RWPE2 (cell line): Measurements from ENCODE around the gene CLCN5.

Experiments
- ATAC-seq: fragments of 200-7000 bp; cut with Tn5 transposase; 3 replicates; pipeline ENCODE4 v1.9.1; 2021; ENCODE audit warnings: low read depth
- DNase-seq: peaks from one replicate; pipeline ENCODE4 v3.0.0-alpha.2; 2020; ENCODE audit warnings: low spot score
- H3K27ac ChIP-seq: fragments of 450-650 bp; 2 replicates; pipeline ENCODE4 v1.5.1; 2017; ENCODE audit warnings: mild to moderate bottlenecking; ENCODE audit not compliant: poor library complexity, severe bottlenecking
- H3K27me3 ChIP-seq: fragments of 250-450 bp; sonication (Bioruptor Pico); 2 replicates; pipeline ENCODE4 v1.5.1; 2021; ENCODE audit warnings: mild to moderate bottlenecking, moderate library complexity; ENCODE audit not compliant: insufficient read depth, poor library complexity, severe bottlenecking
- H3K36me3 ChIP-seq: fragments of 250-450 bp; sonication (Bioruptor Pico); 2 replicates; pipeline ENCODE4 v1.5.1; 2020; ENCODE audit warnings: low read depth, mild to moderate bottlenecking, moderate library complexity
- H3K4me1 ChIP-seq: fragments of 250-450 bp; sonication (Bioruptor Pico); 2 replicates; pipeline ENCODE4 v1.5.1; 2021; ENCODE audit warnings: mild to moderate bottlenecking, moderate library complexity; ENCODE audit not compliant: insufficient read depth, poor library complexity, severe bottlenecking
- H3K4me3 ChIP-seq: fragments of 250-450 bp; sonication (Bioruptor Pico); 2 replicates; pipeline ENCODE4 v1.5.1; 2021; ENCODE audit warnings: mild to moderate bottlenecking, moderate library complexity; ENCODE audit not compliant: severe bottlenecking
- H3K9me3 ChIP-seq: fragments of 250-450 bp; sonication (Bioruptor Pico); 2 replicates; pipeline ENCODE4 v1.5.1; 2021; ENCODE audit warnings: mild to moderate bottlenecking, moderate library complexity; ENCODE audit not compliant: severe bottlenecking
- TF ChIP-seq, protein P1 (sequence below): fragments of 450-650 bp; IDR thresholded peaks from one replicate; pipeline ENCODE4 v1.5.1; 2017; ENCODE audit warnings: mild to moderate bottlenecking, moderate library complexity; ENCODE audit not compliant: poor library complexity, severe bottlenecking

Gene CLCN5

DNA sequence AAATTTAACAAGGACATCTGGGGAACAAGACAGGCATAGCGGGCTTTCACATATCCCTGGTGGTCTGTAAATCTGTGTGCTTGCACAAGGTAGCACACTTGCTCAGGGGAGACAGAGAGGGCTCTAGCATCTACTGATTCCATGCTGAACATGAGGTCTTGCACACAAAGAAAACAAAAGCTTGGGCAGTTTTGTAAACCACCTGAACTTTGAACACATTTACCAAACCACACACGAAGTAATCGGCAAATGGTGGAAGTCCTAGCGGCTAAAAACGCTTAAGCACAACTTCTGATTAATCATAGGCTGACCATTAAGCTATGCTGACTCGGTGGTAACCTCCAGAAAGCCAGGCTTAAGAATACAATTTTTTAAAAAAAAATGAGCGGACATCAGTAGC is 225.6 kb downstream of the CLCN5 start:
- H3K36me3 ChIP-seq = no peaks in the 10 kb centered on the region
- no peaks in the 10 kb centered on the region for H3K27me3 ChIP-seq
- no peaks in the 10 kb centered on the region for H3K9me3 ChIP-seq
- H3K27ac ChIP-seq = no peak overlapping the region
- ATAC-seq (no peak), DNase-seq (no peak)
- no peaks in the 10 kb centered on the region for H3K4me1 ChIP-seq
- TF ChIP-seq, protein P1, sequence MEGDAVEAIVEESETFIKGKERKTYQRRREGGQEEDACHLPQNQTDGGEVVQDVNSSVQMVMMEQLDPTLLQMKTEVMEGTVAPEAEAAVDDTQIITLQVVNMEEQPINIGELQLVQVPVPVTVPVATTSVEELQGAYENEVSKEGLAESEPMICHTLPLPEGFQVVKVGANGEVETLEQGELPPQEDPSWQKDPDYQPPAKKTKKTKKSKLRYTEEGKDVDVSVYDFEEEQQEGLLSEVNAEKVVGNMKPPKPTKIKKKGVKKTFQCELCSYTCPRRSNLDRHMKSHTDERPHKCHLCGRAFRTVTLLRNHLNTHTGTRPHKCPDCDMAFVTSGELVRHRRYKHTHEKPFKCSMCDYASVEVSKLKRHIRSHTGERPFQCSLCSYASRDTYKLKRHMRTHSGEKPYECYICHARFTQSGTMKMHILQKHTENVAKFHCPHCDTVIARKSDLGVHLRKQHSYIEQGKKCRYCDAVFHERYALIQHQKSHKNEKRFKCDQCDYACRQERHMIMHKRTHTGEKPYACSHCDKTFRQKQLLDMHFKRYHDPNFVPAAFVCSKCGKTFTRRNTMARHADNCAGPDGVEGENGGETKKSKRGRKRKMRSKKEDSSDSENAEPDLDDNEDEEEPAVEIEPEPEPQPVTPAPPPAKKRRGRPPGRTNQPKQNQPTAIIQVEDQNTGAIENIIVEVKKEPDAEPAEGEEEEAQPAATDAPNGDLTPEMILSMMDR = no peak
- H3K4me3 ChIP-seq = no peak overlapping the region
